ENCODE results near the gene SLC4A5.

- TF ChIP-seq CTCF (IDR thresholded peaks at IDR 0.05) (no peak), ZFX (IDR thresholded peaks at IDR 0.05; ENCODE audit: borderline replicate concordance) (no peak)
Measured at GRCh38 chr2:74242354-74243071, 100.7 kb downstream of the SLC4A5 start.

Measured in 22Rv1 (cell line).